Activated CD8-positive, alpha-beta memory T cell treated with anti-CD3 and anti-CD28 coated beads, Interleukin-2, amount 50 U/mL, for 24 hours (primary cell): ENCODE data around the gene SMIM22.
A peak's percentile ranks its signal among the peaks of the same experiment; 100 is the strongest.

Experiments
- DNase-seq: peaks from one replicate; pipeline ENCODE4 v3.0.0-alpha.2; 2020; ENCODE audit errors: extremely low read depth

SMIM22 gene

DNA sequence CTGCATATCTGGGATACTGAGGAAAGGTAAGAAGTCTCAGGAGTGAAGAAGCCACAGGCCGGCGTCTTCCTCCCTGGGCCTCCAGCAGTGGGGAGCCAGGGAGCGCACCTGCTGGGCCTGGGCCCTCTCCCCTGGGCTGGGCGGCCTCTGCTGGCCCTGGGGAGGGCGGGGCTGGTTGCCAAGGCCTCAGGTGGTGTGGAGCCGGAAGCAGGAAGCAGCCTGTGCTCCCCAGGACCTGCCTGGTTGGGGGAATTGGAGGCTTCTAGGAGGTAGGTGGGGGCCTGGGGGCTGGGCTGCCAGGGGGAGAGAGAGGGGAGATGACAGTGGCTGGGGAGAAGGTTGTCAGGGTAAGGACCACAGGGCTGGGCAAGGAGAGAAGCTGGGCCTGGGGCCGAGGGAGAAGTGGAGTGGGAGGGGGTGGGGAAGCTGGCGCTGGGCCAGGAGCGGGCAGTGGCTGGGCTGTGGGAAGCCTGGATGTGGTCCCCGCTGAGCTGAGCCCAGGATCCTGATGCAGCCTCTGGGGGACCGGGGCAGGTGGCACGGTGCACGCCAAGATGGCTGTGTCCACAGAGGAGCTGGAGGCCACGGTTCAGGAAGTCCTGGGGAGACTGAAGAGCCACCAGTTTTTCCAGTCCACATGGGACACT is at the start of gene SMIM22:
Gene SMIM22, plus strand, starts transcription at position 189 of the 647 bp plus-strand sequence. Its CDS starts 366 bp downstream, at position 555.
- no peak for DNase-seq

DNA sequence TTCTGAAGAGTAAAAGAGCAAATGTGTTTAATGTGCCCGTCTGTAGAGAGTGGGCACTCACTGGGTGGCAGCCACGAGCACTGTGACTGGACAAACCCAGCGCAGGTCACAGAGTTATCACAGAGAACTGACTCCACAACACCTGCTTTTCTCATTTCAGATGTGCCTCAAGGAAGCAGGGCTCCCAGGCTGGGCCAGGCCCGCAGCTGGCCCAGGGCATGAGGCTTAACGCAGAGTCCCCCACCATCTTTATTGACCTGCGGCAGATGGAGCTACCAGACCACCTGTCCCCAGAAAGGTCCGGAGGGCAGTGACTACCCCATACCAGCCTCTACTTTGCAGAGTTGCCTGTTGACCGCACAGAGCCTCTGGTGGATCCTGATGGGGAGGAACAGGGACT is 49.0 kb upstream of the SMIM22 start:
- DNase-seq: no peak

GRCh38 chr16:4746991-4747574 is 48.1 kb upstream of the SMIM22 start:
- DNase-seq: no peak

DNA sequence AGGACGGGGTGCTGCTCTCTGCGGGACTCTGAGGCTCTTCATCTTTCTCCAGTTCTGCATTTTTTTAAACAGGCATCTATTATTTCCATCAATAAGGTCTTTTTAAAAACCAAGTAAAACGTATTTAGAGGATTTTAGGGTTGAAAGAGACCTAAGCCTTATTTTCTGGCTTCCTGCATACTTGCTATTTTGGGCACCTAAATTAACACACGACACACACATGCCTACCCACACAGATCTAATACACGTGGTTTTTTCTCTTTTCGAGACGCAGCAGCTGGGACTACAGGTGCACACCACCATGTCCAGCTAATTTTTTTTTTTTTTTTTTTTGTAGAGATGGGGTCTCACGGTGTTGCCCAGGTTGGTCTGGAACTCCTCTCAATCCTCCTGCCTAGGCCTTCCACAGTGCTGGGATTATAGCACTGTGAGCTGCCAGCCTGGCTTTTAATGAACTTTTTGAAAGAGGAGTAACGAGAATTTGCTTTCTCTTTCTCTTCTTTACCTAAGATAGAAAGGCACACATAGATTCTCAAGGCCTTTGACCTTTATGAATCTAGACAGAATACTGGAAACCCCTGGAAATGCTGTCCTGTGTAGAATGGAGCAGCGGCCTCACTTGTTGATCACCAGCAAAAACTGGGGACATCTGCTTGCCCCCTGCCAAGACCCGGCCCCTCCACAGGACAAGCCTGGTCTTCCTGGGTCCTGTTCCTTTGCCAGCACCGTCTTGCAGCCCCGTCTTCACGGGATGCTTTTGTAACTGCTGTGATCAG is 47.1 kb upstream of the SMIM22 start:
- no peak for DNase-seq

DNA sequence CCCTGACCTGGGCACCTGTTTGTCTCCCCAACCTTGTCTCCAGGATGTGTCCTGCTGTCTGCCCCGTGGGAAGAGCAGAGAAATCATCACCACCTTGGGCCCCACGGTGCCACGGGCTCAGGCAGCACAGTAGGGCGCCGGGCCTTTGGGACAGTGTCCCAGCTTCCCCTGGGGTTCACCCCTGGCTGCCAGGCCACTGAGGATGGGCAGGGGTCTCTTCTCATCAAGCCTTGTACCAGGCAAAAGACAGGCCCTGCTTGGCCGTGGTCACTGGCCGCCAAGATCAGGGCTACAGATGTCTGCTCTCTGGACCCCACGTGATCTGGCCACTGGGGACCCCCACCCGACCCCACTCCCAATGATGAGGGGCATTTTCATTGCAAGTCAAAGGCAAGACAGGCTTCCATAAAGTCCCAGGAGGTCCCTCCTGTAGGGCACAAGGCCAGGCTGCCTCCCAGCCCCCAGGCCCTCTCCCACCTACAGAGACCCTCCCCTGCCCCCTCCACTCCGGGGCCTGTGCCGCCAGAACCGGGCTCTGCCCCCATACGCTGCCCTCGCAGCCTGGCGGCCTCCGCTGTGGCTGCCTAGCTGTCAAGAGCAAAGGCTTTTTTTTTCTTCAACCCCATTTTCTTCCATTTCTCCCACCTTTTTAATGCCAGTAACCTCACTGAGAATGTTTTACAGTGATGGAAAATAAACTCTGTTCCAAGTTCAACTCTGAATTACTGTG is 46.3 kb upstream of the SMIM22 start:
- DNase-seq: no peak

DNA sequence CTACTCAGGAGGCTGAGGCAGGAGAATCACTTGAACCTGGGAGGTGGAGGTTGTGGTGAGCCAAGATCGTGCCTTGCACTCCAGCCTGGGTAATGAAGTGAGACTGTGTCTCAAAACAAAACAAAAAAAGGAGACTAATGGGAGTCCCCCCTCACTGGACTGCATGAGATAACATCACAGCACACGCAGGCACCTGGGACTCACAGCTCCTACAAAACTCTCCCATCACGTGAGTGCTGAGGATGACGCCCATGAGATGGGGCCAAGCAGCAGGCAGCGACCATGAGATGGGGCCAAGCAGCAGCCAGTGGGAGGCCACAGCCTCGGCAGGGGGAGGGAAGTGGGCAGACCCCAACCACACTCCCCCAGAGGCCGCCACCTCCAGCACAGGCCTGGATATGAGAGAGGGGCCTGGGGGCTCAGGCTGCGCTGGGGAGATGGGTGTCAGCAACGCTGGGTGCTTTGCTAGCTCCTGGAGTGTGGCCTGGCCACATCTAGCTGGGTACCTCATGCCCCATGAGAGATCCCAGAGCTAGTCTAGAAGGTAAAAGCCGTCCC is 45.4 kb upstream of the SMIM22 start:
- DNase-seq: no peak

DNA sequence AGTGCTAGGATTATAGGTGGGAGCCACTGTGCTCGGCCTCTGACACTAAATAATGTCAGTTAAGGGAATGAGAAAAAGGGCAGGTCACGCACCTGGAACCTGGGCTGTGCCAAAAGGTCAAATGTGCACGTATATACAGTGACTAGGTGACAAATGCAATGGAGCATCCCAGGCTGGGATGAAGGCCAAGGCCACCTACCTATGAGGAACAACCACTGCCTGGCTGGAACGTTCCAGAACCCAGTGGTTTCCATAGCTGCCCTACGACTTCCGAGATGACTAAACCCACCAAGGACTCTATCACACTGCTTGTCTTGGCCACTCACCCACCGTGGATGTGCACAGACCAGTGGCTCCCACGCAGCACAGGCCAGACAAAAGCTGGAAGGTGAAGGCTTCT is 44.3 kb upstream of the SMIM22 start:
- no peak for DNase-seq

DNA sequence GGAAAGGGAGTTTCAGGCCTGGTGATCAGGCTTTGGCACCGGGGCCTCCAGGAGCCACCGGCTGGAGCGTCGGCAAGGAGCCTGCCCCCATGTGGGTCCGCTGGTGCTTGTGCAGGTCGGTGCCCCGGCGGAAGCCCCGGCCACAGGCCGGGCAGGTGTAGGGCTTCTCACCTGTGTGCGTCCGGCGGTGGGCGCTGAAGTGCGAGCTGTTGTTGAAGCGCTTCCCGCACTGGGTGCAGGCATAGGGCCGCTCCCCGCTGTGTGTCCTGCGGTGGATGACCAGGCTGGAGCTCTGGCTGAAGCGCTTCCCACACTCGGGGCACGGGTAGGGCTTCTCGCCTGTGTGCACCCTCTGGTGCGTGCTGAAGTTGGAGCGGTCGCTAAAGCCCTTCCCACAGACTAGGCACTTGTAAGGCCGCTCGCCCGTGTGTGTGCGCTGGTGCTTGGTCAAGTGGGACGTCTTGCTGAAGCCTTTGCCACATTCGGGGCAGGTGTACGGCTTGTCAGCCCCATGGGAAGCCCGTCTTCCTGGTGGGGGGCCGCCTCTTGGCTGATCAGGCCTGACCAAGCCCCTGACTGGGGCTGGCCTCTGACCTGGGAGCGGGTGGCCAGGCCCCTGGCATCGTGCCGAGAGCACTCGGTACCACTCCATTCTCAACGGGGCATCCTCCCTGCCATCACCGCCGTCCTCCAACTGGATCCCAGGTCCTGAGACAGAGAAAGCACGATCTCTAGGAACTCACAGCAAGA is 42.6 kb upstream of the SMIM22 start:
- DNase-seq: no peak

DNA sequence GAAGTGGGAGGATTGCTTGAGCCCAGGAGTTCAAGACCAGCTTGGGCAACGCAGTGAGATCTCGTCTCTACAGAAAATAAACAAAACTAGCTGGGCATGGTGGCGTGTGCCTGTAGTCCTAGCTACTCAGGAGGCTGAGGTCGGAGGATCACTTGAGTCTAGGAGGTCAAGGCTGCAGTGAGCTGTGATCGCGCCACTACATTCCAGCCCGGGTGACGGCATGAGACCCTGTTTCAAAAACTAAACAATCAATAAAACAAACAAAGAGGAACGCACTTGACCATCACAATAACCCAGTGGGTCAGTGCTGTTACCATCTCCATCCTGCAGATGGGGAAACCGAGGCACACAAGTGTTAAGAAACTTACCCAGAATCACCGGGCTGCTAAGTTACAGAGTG is 41.9 kb upstream of the SMIM22 start:
- DNase-seq: no peak

- DNase-seq: no peak
These were observed 40.3 kb upstream of the SMIM22 start for GRCh38 chr16:4754865-4755264.

DNA sequence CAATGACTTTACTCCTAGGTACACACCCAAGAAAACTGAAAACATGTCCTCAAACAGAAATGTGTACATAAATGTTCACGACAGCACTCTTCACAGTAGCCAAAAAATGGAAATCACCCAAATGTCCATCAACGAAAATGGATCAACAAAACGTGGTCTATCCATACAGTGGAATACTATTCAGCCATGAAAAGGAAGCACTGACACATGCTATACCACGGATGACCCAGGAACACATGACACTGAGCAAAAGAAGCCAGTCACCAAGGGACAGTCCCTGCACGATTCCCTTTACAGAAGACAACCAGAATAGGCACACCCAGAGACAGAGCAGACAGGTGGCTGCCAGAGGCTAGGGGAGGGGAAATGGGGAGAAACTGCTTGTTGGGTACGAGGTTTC is 39.5 kb upstream of the SMIM22 start:
- no peak for DNase-seq

DNA sequence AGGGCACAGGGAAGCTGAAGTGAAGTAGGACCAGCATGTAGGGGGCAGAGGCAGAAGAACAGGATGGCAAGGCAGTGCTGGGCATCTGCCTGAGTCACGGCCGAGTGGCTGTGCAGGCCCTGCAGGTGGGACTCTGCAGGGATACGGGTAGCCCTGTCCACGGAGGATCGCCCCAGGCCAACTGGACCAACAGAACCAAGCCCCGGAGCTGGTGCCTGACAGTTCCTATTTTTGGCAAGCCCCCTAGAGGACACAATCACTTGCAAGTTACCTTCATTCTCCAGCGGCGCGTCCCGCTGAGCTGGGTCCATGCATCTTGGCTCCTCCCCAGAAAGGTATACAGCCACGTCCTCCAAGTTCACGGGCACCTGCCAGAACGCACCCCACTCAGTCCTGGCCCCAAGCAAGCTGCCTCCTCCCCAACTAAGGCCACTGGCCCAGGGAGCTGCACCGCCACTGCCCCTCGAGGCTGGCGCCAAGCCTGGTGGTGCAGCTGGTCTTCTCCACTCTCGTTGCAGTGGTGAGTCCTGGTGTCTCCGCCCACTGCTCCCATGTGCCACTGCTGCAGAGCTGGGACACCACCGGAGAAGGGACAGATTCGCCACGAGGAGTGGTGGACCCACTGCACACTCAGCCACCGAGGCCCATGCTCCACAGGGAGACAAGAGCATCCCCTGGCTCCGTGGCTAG is 34.8 kb upstream of the SMIM22 start:
- no peak for DNase-seq

DNA sequence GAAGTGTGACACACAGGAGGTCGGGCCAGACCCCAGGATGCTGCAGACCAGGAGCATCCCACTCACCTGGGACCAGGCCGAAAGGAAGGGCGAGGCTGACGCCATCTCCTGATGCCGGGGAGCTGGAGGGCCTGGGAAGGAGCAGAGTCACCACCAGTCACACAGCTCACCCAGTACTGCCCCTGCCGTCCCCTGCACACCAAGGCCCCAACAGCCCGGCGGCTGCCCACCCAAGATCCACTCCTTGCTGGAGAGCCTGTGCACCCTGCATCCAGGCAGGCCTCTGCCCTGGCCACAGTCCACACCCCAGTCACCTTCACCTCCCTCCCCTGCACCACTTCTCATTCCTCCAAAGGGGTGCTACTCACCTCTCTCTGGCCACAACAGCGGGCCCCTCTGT is 33.0 kb upstream of the SMIM22 start:
- no peak for DNase-seq

DNA sequence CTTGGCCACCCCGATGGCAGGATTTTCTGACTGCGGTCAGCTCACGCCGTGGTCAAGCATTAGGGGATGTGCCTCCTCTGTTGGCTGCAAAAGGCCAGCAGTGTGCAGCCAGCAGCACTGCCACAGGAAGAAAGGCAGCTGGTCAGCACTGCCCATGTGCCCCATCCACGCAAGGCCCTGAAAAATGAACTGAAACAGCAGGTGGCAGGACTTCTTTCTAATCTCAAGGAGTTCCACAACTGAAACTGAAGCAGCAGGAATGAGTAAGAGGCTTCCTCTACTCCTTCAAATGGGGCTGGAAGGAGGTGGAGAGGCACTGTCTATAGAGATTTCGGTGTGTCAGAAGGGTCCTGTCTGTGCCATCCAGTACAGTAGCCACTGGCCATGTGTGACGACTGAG is 31.4 kb upstream of the SMIM22 start:
- no peak for DNase-seq

DNA sequence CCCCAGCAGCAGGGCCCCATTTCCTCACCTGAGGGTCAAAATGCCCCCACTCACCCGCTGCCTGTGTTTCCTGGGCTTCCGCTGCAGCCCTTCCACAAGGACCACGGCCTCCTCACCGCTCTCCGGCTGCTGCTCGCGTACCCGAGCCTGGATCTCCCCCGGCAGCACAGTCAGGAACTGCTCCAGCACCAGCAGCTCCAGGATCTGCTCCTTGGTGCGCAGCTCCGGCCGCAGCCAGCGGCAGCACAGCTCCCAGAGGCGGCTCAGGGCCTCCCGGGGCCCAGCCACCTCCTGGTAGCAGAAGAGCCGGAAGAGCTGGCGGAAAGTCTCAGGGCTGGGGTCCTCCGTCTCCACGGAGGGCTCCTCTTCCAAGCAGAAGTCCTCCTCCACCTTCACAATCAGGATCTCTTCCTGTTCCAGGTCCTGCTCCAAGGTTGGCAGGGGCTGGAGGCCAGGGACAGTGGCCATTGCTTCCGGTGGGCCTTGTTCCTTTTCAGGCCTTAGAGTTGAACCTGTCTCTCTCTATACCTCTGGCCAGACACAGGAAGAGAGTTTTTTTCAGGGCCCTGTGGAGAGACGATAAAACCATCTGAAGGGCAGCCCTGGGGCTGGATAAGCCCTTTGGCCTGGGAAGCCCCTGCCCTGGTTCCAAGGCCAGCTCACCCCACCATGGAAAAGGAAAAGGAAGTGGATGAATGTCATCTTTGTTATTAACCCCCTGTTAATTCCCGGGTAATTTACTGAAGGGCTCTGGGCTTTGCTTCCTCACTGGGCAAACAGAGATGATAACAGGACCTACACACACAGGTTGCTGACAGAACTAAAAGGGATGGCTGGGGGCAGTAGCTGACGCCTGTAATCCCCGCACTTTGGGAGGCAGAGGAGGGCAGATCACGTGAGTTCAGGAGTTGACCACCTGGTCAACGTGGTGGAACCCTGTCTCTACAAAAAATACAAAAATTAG is 29.4 kb upstream of the SMIM22 start:
- no peak for DNase-seq

DNA sequence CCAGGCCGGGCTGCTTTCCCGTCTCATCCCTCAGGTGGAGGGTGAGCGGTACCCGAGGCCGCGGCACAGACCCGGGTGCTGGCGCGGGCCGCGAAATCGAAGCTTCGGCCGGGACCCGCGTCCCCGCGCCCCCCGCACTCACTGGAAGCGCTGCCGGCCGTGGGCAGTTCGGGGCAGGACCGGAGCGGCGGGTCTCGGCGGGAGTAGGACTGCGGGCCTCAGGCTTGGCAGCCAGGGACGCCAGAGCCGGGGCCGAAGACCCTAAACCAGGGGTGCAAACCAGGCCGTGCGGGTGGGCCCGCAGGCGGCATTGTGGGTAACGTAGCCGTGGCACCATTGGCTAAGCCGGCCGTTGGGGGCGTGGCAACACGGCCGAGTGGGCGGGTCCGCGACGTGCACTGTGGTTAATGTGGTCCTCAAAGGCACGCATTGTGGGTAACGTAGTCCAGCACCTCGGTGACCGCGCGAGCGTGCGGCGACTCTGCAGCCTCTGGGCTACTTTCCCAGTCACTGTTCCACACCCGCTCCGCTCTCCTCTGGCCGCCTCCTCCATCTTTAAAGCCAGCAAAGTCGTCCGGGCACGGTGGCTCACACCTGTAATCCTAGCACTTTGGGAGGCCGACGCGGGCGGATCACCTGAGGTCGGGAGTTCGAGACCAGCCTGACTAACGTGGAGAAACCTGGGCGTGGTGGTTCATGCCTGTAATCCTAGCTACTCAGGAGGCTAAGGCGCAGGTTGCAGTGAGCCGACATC is 28.1 kb upstream of the SMIM22 start, which contains the start of gene ZNF500:
Gene ZNF500, minus strand, starts transcription at position 288 of the 754 bp plus-strand sequence. CDS start 1,184 bp downstream, outside the sequence.
- peak; percentile 94 for DNase-seq

DNA sequence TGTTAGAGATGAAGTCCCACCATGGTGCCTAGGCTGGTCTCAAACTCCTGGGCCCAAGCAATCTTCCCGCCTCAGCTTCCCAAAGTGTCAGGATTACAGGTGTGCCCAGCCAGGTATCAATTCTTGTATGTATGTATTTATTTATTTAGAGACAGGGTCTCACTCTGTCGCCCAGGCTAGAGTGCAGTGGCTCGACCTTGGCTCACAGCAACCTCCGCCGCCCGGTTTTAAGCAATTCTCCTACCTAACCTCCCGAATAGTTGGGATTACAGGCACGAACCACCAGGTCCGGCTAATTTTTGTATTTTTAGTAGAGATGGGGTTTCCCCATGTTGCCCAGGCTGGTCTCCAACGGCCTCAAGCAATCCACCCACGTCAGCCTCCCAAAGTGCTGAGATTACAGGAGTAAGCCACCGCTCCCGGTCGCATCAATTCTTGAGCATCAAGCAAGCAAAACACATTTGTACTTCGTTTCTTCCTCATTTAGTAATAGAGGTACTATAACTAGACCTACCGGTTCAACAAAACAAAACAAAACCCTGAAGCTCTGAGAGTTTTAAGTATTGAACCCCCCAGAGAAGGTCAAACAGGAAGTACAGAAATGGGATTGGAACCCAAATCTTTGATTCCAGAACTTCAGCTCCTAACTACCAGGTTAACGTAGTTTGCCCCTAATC is 27.2 kb upstream of the SMIM22 start:
- DNase-seq: no peak
